Right atrium auricular region (tissue), 2 donors: Measurements from ENCODE around the gene COL23A1. TPM values are rescaled to one million over a fixed set of nuclear protein-coding genes. Genes with fewer than 3 reads are reported as not detected.

ENCODE experiments used
- DNase-seq: peaks from one replicate; pipeline ENCODE4 v3.0.0-alpha.2; 2019; ENCODE audit warnings: low spot score
- H3K27ac ChIP-seq, 2 donors: fragments of 200-600 bp; sonication (generic); 1 replicate in 1 of 2; 2 replicates in 1 of 2; pipeline ENCODE4 v1.5.1; 2016 to 2019
- H3K27me3 ChIP-seq, 2 donors: fragments of 200-600 bp; sonication (generic); one replicate each; pipeline versions ENCODE4 v1.5.1 to v1.6.0; 2017 to 2019
- H3K36me3 ChIP-seq: fragments of 200-600 bp; sonication (generic); one replicate; pipeline ENCODE4 v1.5.1; 2016
- H3K4me1 ChIP-seq, 2 donors: fragments of 200-600 bp; sonication (generic); one replicate each; pipeline versions ENCODE4 v1.5.1 to v1.6.0; 2017 to 2019
- H3K4me3 ChIP-seq, 2 donors: fragments of 200-600 bp; sonication (generic); 1 replicate in 1 of 2; 2 replicates in 1 of 2; pipeline ENCODE4 v1.5.1; 2017 to 2019; ENCODE audit warnings: mild to moderate bottlenecking in 1 of 2, moderate library complexity in 1 of 2
- H3K9me3 ChIP-seq, 2 donors: fragments of 200-600 bp; sonication (generic); one replicate each; pipeline ENCODE4 v1.5.1; 2019
- total RNA-seq, 2 donors: library from RNA; depleted of rRNA; stranded (reverse); fragments of >200 nt; gene quantifications; one replicate each; pipeline ENCODE4 v1.1.0, GENCODE V29; 2016
- TF ChIP-seq, protein P1 (sequence below), 2 donors: fragments of 200-600 bp; sonication (generic); IDR thresholded peaks; one replicate each; pipeline ENCODE4 v1.5.1; 2019; ENCODE audit warnings: antibody characterized with exemption in 2 of 2

COL23A1 gene
- total RNA-seq, 2 donors from 2014 or later, result 5.7 to 6.8 TPM

- H3K27ac ChIP-seq, result no peak overlapping the region
- no peak for DNase-seq
- H3K4me1 ChIP-seq, result no peaks in the 10 kb centered on the region
- TF ChIP-seq, protein P1, sequence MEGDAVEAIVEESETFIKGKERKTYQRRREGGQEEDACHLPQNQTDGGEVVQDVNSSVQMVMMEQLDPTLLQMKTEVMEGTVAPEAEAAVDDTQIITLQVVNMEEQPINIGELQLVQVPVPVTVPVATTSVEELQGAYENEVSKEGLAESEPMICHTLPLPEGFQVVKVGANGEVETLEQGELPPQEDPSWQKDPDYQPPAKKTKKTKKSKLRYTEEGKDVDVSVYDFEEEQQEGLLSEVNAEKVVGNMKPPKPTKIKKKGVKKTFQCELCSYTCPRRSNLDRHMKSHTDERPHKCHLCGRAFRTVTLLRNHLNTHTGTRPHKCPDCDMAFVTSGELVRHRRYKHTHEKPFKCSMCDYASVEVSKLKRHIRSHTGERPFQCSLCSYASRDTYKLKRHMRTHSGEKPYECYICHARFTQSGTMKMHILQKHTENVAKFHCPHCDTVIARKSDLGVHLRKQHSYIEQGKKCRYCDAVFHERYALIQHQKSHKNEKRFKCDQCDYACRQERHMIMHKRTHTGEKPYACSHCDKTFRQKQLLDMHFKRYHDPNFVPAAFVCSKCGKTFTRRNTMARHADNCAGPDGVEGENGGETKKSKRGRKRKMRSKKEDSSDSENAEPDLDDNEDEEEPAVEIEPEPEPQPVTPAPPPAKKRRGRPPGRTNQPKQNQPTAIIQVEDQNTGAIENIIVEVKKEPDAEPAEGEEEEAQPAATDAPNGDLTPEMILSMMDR (IDR thresholded peaks at IDR 0.05), result no peak
- H3K27me3 ChIP-seq, result no peaks in the 10 kb centered on the region
- H3K4me3 ChIP-seq, result no peak overlapping the region
- H3K9me3 ChIP-seq, result no peaks in the 10 kb centered on the region
- no peaks in the 10 kb centered on the region for H3K36me3 ChIP-seq
Observed at GRCh38 chr5:178343306-178343705, 246.9 kb downstream of the COL23A1 start.

GRCh38 chr5:178341851-178342140, 248.4 kb downstream of the COL23A1 start:
- TF ChIP-seq, protein P1 (IDR thresholded peaks at IDR 0.05), result no peak
- Histone ChIP-seq H3K4me3 (no peak overlapping the region), H3K4me1 (no peaks in the 10 kb centered on the region), H3K9me3 (no peaks in the 10 kb centered on the region), H3K27ac (no peak overlapping the region), H3K27me3 (no peaks in the 10 kb centered on the region), H3K36me3 (no peaks in the 10 kb centered on the region)
- DNase-seq, result no peak

- Histone ChIP-seq H3K4me1 (no peaks in the 10 kb centered on the region), H3K27ac (no peak overlapping the region), H3K4me3 (no peak overlapping the region), H3K27me3 (no peaks in the 10 kb centered on the region), H3K36me3 (no peaks in the 10 kb centered on the region), H3K9me3 (no peaks in the 10 kb centered on the region)
- no peak for DNase-seq
- TF ChIP-seq, protein P1 (IDR thresholded peaks at IDR 0.05), result no peak
Observed at GRCh38 chr5:178341091-178341850, 248.9 kb downstream of the COL23A1 start.

DNA sequence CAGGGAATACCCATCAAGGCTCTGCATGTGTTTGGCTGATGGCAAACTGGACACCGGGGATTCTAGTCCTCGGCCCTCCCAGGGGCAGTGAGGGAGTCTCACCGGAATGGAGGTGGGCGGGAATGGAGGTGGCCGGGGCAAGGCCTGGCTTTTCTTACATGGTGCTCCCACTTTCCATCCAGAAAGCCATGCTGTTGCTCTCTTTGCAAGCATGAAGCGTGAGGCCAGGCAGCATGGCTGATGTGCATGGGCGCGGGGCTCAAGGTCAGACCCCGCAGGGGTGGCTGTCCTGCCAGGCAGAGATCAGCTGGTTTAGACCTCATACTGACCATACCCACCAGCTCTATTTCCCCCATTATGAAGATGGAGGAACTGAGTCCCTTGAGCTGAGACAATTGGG, 249.6 kb downstream of the COL23A1 start:
- no peak overlapping the region for H3K4me3 ChIP-seq
- no peaks in the 10 kb centered on the region for H3K9me3 ChIP-seq
- no peaks in the 10 kb centered on the region for H3K27me3 ChIP-seq
- no peak for DNase-seq
- no peak overlapping the region for H3K27ac ChIP-seq
- H3K36me3 ChIP-seq, result no peaks in the 10 kb centered on the region
- H3K4me1 ChIP-seq, result no peaks in the 10 kb centered on the region
- TF ChIP-seq, protein P1 (IDR thresholded peaks at IDR 0.05), result no peak

GRCh38 chr5:178340187-178340586, 250.0 kb downstream of the COL23A1 start:
- Histone ChIP-seq H3K4me1 (no peaks in the 10 kb centered on the region), H3K36me3 (no peaks in the 10 kb centered on the region), H3K9me3 (no peaks in the 10 kb centered on the region), H3K4me3 (no peak overlapping the region), H3K27me3 (no peaks in the 10 kb centered on the region), H3K27ac (no peak overlapping the region)
- TF ChIP-seq, protein P1 (IDR thresholded peaks at IDR 0.05), result no peak
- no peak for DNase-seq

DNA sequence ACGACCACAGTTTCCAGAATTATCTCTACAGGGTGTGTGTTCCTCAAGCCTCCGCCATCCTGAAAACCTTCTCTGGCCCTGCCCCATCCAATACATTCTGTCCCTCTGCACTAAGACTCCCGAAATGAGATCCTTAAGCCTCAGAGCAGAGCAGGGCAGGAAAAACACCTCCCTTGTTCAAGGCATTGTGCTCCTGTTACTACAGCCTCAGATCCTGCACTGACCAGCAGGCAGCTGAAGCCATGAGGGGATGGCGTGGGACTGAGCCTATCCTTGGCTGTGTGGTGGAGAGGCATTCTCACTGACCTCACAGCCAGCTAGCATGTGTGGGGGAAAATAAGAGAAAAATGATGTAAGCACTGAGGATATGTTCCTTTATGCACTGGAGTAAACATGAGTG, 250.9 kb downstream of the COL23A1 start:
- TF ChIP-seq, protein P1 (IDR thresholded peaks at IDR 0.05), result no peak
- no peaks in the 10 kb centered on the region for H3K27me3 ChIP-seq
- H3K9me3 ChIP-seq, result no peaks in the 10 kb centered on the region
- no peak overlapping the region for H3K4me3 ChIP-seq
- H3K36me3 ChIP-seq, result no peaks in the 10 kb centered on the region
- no peak overlapping the region for H3K27ac ChIP-seq
- no peak for DNase-seq
- H3K4me1 ChIP-seq, result no peaks in the 10 kb centered on the region
